Globus pallidus (tissue), 1 donor: ENCODE results near the gene CRYGN.

Experiments
- DNase-seq: peaks from one replicate; pipeline ENCODE4 v3.0.0-alpha.2; 2015; ENCODE audit warnings: low spot score

The CRYGN gene

DNA sequence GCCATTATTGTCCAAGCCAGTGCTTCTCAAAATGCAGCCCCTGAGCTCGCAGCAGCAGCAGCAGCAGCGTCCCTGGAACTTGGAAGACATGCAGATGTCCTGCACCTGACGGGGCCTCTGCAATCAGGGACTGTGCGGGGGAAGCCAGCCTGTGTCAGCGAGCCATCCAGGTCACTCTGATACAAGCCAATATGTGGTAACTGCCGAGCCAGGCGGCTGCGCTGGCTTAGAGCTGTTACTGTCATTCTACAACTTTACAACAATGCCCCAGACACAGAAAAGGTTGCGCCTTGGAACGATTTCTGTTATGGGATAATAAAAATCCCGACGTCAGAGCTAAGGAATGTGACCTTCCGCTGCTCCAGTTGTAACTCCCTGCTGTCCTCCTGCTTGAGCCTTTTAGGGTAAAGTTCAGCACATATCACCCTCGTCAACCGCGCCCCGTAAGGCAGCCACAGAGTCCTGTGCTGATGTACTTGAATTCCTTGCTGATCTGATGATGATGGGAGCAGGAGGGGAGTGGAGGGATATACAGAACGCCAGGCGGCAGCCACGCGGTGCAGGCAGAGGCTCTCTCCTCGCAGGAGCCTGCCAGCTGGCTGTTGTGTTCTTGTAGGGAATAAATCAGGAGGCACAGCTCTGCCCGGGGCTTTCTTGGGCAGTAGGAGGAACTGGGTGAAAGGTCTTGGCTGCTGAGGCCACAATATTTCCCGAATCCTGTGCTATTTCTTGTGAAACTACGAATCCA, 20.0 kb upstream of the CRYGN start:
- peak; percentile 74 for DNase-seq

DNA sequence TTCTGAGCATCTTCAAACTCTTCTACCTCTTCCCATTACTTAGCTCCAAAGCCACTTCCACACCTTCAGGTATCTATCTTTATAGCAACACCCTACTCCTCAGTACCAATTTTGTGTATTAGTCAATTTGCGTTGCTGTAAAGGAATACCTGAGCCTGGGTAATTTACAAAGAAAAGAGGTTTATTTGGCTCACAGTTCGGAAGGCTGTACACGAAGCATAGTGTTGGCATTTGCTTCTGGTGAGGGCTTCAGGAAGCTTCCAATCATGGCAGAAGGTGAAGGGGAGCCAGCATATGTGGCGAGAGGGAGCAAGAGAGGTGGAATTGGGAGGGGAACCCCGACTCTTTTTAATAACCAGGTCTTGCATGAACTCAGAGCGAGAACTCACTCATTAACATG, 17.6 kb upstream of the CRYGN start:
- DNase-seq: no peak

DNA sequence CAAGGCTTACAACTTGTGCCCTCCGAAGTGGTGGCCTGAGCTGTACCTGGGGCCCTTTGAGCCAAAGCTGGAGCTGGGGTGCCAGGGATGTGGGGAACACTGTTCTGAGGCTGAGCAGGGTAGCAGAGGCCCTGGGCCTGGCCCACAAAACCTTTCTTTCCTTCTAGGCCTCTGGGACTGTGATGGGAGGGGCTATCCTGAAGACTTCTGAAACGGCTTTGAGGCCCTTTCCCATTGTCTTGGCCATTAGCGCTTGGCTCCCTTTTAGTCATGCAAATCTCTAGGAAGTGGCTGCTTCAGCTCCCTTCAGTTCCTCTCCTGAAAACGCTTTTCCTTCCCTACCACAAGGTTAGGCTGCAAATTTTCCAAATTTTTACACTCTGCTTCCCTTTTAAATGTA, 16.8 kb upstream of the CRYGN start:
- DNase-seq: no peak

DNA sequence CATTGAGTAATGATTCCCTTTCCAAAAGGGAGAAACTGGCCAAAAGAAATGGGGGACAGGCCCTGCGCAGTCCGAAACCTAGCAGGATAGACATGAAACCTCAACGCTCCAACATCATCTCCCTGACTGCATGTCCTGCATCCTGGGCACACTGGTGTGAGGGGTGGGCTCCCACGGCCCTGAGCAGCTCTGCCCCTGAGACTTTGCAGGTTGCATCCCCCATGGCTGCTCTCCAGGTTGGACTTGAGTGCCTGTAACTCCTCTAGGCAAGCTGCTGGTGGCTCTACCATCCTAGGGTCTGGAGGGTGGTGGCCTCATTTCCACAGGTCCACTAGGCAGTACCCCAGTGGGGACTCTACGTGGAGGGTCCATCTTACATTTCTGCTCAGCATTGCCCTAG, 16.3 kb upstream of the CRYGN start:
- no peak for DNase-seq

- no peak for DNase-seq
Measured at GRCh38 chr7:151455690-151456089, 15.7 kb upstream of the CRYGN start.

DNA sequence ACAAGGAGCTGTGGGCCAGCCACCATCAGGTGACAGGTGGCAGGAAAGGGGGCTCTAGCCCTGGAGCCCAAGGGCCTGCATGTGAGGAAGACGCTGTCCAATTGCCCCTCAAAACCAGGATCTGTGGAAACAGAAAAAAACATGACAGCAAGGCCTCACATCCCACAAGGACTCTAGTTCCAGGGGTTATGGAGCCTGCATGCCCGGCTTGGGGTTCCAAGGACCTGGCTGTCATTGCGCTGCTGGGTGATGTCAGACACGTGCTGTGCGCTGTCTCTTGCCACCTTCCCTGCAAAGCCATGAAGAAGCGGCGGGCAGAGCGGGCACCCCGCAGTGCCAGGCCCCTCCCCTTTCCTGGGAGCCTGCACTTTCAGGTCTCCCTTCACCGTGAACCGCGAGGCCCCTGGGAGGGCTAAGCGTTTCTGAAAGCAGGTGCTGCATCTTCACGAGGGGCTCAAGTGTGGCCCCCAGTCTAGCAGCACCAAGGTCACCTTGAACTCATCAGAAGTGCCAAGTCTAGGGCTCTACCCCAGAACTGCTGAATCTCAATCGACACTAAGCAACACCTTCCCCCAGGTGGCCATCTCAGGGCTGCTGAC, 15.1 kb upstream of the CRYGN start:
- no peak for DNase-seq

- no peak for DNase-seq
Measured at GRCh38 chr7:151454305-151454704, 14.4 kb upstream of the CRYGN start.

DNA sequence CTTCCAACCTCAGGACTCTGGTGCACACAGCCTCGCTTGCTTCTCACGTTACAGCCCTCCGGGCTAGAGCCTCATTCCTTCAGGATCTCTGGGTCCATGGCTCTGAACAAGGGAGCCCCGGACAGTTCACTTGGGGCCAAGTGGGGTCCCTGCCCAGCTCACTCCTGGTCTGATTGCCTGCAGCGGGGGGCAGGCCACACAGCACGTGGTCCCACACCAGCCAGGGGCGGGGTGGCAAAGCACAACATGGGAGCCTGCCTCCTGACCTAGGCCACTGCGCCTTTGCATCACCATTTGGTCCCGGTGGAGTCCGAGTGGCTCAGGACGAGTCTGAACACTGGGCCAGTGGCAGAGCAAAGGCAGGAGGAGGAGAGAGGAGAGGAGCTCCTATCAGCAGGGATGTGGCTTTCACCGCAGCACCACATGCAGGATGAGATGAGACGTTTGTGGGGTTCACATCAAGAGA, 13.4 kb upstream of the CRYGN start:
- DNase-seq: no peak

- DNase-seq: no peak
Measured at GRCh38 chr7:151452680-151453325, 12.9 kb upstream of the CRYGN start.

- no peak for DNase-seq
Measured at GRCh38 chr7:151451626-151452571, 12.0 kb upstream of the CRYGN start.

- DNase-seq: no peak
Measured at GRCh38 chr7:151451156-151451555, 11.2 kb upstream of the CRYGN start.

- DNase-seq: no peak
Measured at GRCh38 chr7:151449990-151450389, 10.0 kb upstream of the CRYGN start.

GRCh38 chr7:151448261-151449252, 8.6 kb upstream of the CRYGN start:
- DNase-seq: no peak

DNA sequence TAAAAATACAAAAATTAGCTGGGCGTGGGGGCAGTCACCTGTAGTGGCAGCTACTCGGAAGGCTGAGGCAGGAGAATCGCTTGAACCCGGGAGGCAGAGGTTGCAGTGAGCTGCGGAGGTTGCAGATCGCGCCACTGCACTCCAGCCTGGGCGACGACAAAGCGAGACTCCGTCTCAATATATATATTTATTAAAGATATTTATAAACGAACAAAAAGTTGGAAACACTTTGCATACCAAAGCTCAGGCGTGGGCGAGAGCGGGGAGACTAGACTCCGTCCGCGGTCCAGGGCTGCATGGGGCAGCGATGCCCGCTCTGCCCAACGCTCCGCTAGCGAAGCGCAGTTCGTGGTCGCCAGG, 7.9 kb upstream of the CRYGN start:
- no peak for DNase-seq

GRCh38 chr7:151447312-151447711, 7.4 kb upstream of the CRYGN start:
- no peak for DNase-seq

DNA sequence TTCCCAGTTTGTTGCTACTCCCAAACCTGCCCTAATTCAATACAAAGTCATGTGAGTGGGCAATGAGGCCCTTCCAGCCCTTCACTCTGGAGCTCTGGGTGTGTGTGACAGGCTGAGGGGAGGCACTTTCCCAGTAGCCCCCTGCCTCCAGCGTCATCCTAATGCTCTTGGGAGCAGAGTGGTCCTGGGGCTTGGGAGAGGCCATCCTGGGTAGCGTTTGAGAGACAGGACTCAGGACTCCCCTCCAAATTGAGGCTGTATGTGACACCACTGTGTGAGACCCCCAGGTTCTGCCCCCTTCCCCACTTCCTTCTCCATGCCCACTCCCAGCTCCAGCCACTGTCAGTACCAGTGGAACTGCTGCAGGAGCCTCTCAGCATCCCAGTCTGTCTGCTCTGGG, 6.5 kb upstream of the CRYGN start:
- DNase-seq: no peak

DNA sequence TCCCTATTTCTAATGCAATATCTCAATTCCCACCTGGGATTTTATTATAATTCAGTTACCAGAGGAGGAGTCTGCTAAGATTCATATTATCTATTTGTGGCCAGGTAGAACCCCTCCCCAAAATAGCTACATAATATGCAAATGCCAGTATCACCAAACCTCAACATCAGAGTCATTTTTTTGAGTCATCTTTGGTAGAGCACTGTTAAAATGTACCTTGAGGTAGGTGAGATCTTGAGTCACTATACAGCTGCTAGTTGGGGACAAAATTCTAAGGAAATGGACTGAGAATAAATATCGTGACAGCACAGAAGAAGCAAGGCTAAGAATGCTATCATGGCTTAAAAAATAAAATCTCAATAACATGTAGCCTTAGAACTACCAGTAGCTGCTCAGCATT, 4.7 kb upstream of the CRYGN start:
- no peak for DNase-seq

GRCh38 chr7:151442776-151443496, 3.0 kb upstream of the CRYGN start:
- DNase-seq: no peak

GRCh38 chr7:151440799-151441445, 981 bp upstream of the CRYGN start:
- no peak for DNase-seq
